DND-41 (cell line): ENCODE measurements around the gene SMOC2.

Experiments used
- ATAC-seq: fragments of 200-7000 bp; cut with Tn5 transposase; 3 replicates; pipeline ENCODE4 v1.9.1; 2021; ENCODE audit warnings: low read depth; ENCODE audit not compliant: insufficient read depth
- DNase-seq: peaks from one replicate; pipeline ENCODE4 v3.0.0-alpha.2; 2020
- H2AFZ ChIP-seq: 2 replicates; pipeline ENCODE4 v1.6.0; 2012; ENCODE audit warnings: low read depth, low read length
- H3K27ac ChIP-seq: 2 replicates; pipeline ENCODE4 v1.5.1; 2012; ENCODE audit warnings: low read length, inconsistent platforms
- H3K27me3 ChIP-seq: fragments of 200-600 bp; sonication (generic); 2 replicates; pipeline ENCODE4 v1.6.0; 2012; ENCODE audit warnings: low read length, mild to moderate bottlenecking, inconsistent platforms; ENCODE audit not compliant: insufficient read depth, poor library complexity
- H3K36me3 ChIP-seq: 2 replicates; pipeline ENCODE4 v1.5.1; 2012; ENCODE audit warnings: low read length, inconsistent platforms; ENCODE audit not compliant: insufficient read depth
- H3K4me1 ChIP-seq: 2 replicates; pipeline ENCODE4 v1.5.1; 2012; ENCODE audit warnings: mild to moderate bottlenecking, low read length; ENCODE audit not compliant: insufficient read depth
- H3K4me2 ChIP-seq: 2 replicates; pipeline ENCODE4 v1.6.0; 2012; ENCODE audit warnings: mild to moderate bottlenecking, moderate library complexity, low read length, inconsistent platforms; ENCODE audit not compliant: insufficient read depth
- H3K4me3 ChIP-seq, 2 experiments: fragments of 200-600 bp in 1 of 2; shearing (Covaris generic) in 1 of 2; 2 replicates each; pipeline ENCODE4 v1.5.1; 2012 to 2016; ENCODE audit warnings: inconsistent platforms in 2 of 2, low read length in 2 of 2, mild to moderate bottlenecking in 2 of 2, low read depth in 1 of 2, moderate library complexity in 1 of 2
- H3K79me2 ChIP-seq: 2 replicates; pipeline ENCODE4 v1.6.0; 2012; ENCODE audit warnings: low read length, inconsistent platforms; ENCODE audit not compliant: insufficient read depth
- H3K9ac ChIP-seq: 2 replicates; pipeline ENCODE4 v1.6.0; 2012; ENCODE audit warnings: low read depth, mild to moderate bottlenecking, inconsistent platforms, low read length, moderate library complexity
- H3K9me3 ChIP-seq: 2 replicates; pipeline ENCODE4 v1.5.1; 2012; ENCODE audit warnings: low read length, moderate library complexity, mild to moderate bottlenecking, inconsistent platforms; ENCODE audit not compliant: insufficient read depth, severe bottlenecking
- H4K20me1 ChIP-seq: 2 replicates; pipeline ENCODE4 v1.6.0; 2012; ENCODE audit warnings: low read length; ENCODE audit not compliant: insufficient read depth
- CTCF ChIP-seq: IDR thresholded peaks from 2 replicates; pipeline ENCODE4 v1.5.1; 2012; ENCODE audit warnings: borderline replicate concordance, low read length, moderate library complexity, mild to moderate bottlenecking; ENCODE audit not compliant: poor library complexity, severe bottlenecking; ENCODE audit errors: extremely low read depth
- EZH2 ChIP-seq: IDR thresholded peaks from 3 replicates; pipeline ENCODE4 v1.6.1; 2012; ENCODE audit warnings: borderline replicate concordance, low read depth, mild to moderate bottlenecking, moderate library complexity, low read length, inconsistent platforms; ENCODE audit not compliant: severe bottlenecking

Gene SMOC2

GRCh38 chr6:168507730-168508129, 66.7 kb downstream of the SMOC2 start:
- no peaks in the 10 kb centered on the region; the same call in 1 of the 2 replicates for H3K4me1 ChIP-seq
- no peaks in the 10 kb centered on the region for H3K79me2 ChIP-seq
- H3K36me3 ChIP-seq, result no peaks in the 10 kb centered on the region
- DNase-seq (no peak), ATAC-seq (no peak)
- no peak overlapping the region for H3K27ac ChIP-seq
- H3K9ac ChIP-seq, result no peak overlapping the region
- no peaks in the 10 kb centered on the region for H3K9me3 ChIP-seq
- no peak overlapping the region for H2AFZ ChIP-seq
- no peak overlapping the region for H3K4me2 ChIP-seq
- H3K27me3 ChIP-seq, result no peaks in the 10 kb centered on the region
- H4K20me1 ChIP-seq, result no peaks in the 10 kb centered on the region
- no peak overlapping the region for H3K4me3 ChIP-seq
- TF ChIP-seq EZH2 (no peak), CTCF (no peak)

DNA sequence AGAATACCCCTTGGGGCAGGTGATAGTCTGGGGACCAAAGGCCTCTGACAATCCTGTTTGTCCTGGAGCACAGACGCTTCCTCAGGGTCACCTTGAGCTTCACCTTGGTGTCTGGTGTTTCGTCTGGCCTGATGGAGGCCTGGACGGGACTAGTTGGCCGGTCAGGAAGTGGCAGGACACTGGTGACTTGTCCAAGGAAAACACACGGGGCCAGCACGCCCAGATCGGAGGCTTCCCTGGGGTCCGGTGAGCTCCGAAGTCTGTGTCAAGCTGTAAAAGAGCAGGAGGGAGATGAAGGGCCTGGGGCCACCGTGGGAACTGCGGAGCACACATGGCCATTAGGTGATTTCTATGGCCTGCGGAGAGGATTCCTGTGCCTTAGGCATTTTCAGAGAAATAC, 67.9 kb downstream of the SMOC2 start:
- Histone ChIP-seq H3K79me2 (no peaks in the 10 kb centered on the region), H3K9ac (no peak overlapping the region), H3K36me3 (no peaks in the 10 kb centered on the region), H3K27ac (no peak overlapping the region), H3K4me2 (no peak overlapping the region), H4K20me1 (no peaks in the 10 kb centered on the region), H2AFZ (no peak overlapping the region), H3K27me3 (no peaks in the 10 kb centered on the region), H3K4me1 (no peaks in the 10 kb centered on the region; the same call in 1 of the 2 replicates), H3K9me3 (no peaks in the 10 kb centered on the region), H3K4me3 (no peak overlapping the region)
- TF ChIP-seq EZH2 (no peak), CTCF (no peak)
- ATAC-seq, result no peak
- no peak for DNase-seq

DNA sequence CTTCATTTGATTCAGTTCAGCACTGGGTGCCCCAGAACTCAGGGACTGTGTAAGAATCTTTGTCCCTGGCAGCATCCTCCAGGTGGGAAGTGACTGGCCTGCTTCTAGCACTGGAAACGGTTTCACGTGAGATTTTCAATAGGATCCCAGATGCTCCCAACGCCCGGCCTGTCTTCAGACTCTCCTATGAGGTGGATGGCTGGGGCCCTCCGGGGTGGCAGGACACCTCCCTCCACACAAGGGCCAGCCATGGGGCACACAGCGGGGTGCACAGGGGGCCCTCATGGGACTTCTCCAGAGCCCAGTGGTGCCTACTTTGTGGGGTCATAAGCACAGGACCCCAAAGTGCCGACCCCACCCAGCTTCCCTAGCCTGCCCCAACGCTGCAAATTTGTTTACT, 72.8 kb downstream of the SMOC2 start:
- ATAC-seq (no peak), DNase-seq (no peak)
- Histone ChIP-seq H3K4me3 (no peak overlapping the region), H3K9ac (no peak overlapping the region), H2AFZ (no peak overlapping the region), H3K36me3 (no peaks in the 10 kb centered on the region), H3K4me2 (no peak overlapping the region), H3K9me3 (peaks cover 9% of the 10 kb centered on the region), H3K27ac (no peak overlapping the region), H3K79me2 (no peaks in the 10 kb centered on the region), H3K4me1 (no peaks in the 10 kb centered on the region), H4K20me1 (no peaks in the 10 kb centered on the region; the same call in 1 of the 2 replicates), H3K27me3 (no peaks in the 10 kb centered on the region)
- TF ChIP-seq CTCF (no peak), EZH2 (no peak)

GRCh38 chr6:168514216-168514615, 73.2 kb downstream of the SMOC2 start:
- H3K9ac ChIP-seq, result no peak overlapping the region
- H4K20me1 ChIP-seq, result no peaks in the 10 kb centered on the region; the same call in 1 of the 2 replicates
- H3K79me2 ChIP-seq, result no peaks in the 10 kb centered on the region
- DNase-seq, result no peak
- no peaks in the 10 kb centered on the region for H3K4me1 ChIP-seq
- H3K27me3 ChIP-seq, result no peaks in the 10 kb centered on the region
- no peak for ATAC-seq
- no peak overlapping the region for H3K4me3 ChIP-seq
- H3K9me3 ChIP-seq, result peaks cover 13% of the 10 kb centered on the region
- TF ChIP-seq EZH2, result no peak
- TF ChIP-seq CTCF, result no peak
- no peak overlapping the region for H2AFZ ChIP-seq
- H3K4me2 ChIP-seq, result no peak overlapping the region
- no peaks in the 10 kb centered on the region for H3K36me3 ChIP-seq
- H3K27ac ChIP-seq, result no peak overlapping the region
